Fibroblast of pulmonary artery (primary cell): Measurements from ENCODE around the gene RGSL1.

Experiments
- DNase-seq: peaks from one replicate; pipeline ENCODE4 v3.0.0-alpha.2; 2010; ENCODE audit warnings: low read depth
- H3K4me3 ChIP-seq: replicated peaks from 2 replicates; pipeline ENCODE4 v1.5.1; 2011; ENCODE audit warnings: low read depth, mild to moderate bottlenecking, control low read depth, low read length, moderate library complexity
- TF ChIP-seq, protein P1 (sequence below): IDR thresholded peaks from 2 replicates; pipeline ENCODE4 v1.5.1; 2011; ENCODE audit warnings: mild to moderate bottlenecking, control low read depth, low read length, inconsistent platforms; ENCODE audit errors: missing control alignments

RGSL1 gene

DNA sequence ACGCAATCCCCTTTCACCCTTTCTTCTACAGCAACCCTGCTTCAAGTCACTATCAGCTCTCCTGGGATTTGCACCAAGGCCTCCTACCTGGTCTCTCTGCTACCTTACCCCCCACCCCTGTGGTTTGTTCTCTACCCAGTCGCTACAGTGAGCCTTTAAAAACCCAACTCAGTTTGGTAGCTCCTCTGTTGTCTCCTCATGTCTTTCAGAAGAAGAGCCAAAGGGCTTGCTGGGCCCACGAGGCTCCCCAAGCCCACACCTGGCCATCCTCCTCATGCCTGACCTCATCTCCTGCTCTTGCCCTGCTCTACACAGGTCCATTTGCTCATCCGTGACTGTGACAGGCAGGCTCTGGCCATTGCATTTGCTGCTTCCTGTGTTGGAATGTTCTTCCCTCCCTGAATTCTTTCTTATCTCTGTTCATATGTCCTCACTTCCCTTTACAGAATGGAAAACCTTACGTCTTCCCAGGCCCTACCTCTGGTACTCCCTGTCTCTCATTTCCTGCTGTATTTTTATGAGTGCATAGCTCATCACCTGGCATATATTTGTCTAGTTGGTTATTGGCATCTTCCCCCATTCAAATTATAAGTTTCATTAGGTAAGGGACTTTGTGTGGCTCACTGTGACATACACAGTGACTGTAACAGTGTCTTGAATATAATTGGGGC, 150.9 kb downstream of the RGSL1 start:
- DNase-seq = peak; percentile 44
- TF ChIP-seq, protein P1, sequence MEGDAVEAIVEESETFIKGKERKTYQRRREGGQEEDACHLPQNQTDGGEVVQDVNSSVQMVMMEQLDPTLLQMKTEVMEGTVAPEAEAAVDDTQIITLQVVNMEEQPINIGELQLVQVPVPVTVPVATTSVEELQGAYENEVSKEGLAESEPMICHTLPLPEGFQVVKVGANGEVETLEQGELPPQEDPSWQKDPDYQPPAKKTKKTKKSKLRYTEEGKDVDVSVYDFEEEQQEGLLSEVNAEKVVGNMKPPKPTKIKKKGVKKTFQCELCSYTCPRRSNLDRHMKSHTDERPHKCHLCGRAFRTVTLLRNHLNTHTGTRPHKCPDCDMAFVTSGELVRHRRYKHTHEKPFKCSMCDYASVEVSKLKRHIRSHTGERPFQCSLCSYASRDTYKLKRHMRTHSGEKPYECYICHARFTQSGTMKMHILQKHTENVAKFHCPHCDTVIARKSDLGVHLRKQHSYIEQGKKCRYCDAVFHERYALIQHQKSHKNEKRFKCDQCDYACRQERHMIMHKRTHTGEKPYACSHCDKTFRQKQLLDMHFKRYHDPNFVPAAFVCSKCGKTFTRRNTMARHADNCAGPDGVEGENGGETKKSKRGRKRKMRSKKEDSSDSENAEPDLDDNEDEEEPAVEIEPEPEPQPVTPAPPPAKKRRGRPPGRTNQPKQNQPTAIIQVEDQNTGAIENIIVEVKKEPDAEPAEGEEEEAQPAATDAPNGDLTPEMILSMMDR = no peak
- no peak overlapping the region for H3K4me3 ChIP-seq

DNA sequence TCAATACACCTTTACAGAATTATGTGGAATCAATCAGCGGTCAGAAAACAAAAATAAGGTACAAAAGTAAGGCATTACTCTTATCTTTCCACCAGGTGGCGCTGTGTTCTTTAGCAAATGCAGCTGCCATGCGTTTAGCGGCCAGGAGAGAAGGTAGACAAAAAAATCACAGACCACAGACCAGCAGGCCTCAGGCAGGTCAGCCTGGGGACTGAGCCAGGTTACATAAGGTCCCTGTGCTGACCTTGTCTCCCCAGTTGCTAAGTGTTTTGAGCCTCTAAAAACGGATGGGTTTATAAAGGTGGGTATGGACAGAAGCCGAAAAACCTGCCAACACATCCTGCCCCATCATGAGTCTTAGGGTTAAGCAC, 151.5 kb downstream of the RGSL1 start:
- peak; percentile 87 for DNase-seq
- TF ChIP-seq, protein P1 = peak; percentile 69
- no peak overlapping the region for H3K4me3 ChIP-seq

DNA sequence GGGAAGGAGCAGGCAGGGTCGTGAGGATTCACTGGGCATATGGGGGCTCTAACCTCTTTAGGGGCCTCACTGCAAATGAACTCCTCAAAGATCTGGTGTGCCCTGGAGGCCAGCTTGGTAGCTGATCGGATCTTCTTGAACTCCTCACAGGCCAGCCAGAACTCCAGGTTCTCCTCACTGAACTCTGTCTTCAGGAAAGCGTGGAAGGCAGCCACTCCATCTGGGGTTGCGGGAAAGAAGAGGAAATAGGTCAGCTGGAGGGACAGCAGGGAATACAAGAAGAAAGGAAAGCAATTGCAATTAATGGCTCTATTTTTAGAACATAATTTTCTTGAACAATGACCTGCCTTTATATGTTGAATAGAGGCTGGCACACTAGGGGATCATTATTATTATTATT, 152.0 kb downstream of the RGSL1 start:
- no peak overlapping the region for H3K4me3 ChIP-seq
- TF ChIP-seq, protein P1 = no peak

DNA sequence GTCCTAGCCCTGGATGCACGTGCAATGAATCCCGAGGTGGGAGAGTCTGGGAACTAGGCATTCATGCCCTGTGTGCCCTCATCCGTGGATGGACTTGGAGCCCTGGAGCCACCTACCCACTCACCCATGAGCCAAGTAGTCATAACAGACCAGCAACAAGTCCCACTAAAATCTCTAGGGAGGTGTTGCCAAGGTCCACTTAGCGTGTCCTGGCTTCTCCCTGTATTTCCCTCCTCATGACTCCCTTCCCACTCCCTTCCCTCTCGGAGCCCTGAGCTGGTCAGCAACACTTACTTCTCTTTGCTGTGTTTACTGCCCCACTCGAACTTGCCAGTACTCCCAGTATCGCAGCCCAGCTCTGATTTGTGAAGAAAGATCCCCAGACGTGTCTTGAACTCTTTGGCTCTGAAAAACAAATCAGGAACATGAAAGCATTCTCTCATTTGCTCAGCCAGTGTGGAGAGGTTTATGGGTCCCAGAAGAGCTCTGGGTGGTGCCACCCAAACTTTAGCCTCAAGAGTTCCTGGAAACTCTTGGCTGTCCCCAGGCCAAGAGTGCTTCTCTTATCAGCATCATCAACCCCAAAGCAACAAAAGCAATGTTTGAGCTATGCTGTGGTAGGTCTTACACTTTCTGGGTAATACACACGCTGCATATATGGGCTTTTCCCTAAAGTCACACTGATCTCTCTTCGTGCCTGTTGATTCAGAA, 153.1 kb downstream of the RGSL1 start:
- no peak for DNase-seq
- TF ChIP-seq, protein P1 = no peak
- H3K4me3 ChIP-seq = peak overlapping the region; percentile 46

More for the DNA sequence above, 152.0 kb downstream of the RGSL1 start:
- DNase-seq = no peak

DNA sequence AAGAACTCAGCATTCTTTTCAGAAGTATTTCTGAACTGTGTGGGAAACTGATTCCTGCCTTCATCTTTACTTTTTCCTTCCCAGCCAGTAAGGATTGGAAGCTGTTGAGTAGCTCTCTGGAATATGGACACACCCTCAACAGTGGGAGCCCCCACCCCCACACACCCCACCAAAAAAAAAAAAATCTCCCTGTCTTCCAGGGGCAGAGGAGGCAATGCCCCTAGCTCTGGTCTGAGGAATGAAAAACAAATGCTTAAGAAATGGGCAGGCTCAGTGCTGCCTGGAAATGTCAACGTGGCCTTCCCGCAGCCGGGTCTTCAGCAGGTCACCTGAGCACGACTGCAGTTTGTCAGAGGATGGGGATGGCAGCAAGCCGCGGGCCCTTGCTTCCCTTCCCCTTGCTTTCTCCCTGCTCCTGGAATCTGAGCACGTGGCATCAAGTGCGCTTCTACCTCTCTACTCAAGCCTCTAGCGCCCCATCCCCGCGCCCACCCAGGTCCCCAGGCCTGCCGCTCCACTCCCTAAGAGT, 153.8 kb downstream of the RGSL1 start:
- TF ChIP-seq, protein P1 = no peak
- DNase-seq = no peak
- peak overlapping the region; percentile 46 for H3K4me3 ChIP-seq

DNA sequence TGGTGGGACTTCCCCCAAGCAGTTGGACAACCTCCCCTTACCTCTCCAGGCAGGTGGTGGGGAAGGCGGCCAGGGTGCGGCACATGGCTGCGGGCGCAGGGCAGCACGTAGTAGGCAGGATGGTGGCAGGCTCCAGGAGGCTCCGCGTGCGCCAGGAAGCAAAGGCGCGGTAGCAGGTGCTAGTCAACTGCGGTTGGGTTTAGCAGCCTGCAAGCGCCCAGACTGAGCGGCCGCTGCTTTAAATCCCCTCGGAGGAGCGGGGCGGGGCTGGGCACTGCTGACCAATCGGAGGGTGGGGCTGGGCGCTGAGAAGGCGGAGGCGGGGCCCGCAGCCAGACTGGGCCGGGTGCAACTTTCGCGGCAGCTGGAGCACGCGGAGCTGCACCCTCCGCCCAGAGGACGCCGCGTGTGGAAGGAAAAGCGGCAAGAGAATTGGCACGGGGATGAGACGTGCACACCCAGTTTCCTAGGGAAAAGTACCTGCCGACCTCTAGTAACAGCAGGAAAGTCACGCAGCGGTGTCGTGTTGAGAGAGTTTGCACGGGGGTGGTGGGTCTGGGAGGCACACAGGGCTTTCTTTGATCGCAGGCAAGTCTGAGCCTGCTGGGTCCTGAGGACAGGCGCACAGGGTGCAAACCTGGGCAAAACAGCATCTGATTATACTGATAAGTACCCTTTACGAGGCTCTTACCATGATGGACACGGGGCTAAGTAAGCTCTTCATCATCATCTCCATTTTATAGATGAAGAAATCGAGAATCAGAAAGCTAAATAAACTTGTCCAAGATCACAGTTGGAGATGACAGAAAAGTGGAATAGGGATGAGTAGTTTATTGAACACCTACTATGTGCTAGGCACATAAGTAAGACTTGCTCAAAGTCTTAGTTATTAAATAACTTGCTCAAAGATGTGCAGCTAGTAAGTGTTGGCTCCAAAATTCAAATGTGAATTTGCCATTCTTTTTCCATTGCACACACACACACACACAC, 154.5 kb downstream of the RGSL1 start, which contains the start of gene RGS16:
Gene RGS16 (minus strand): TSS at position 215 of the 990 bp plus-strand sequence. CDS start 130 bp downstream, at position 85.
- TF ChIP-seq, protein P1 = no peak
- peak within 1 kb of the TSS; percentile 46 for H3K4me3 ChIP-seq
- DNase-seq = peak; percentile 78
